Ascending aorta (tissue), 2 donors: ENCODE measurements around the gene S100A9. TPM values are rescaled to one million over a fixed set of nuclear protein-coding genes. Genes with fewer than 3 reads are reported as not detected.

Experiments
- DNase-seq, 2 donors: peaks; one replicate each; pipeline ENCODE4 v3.0.0-alpha.2; 2019; ENCODE audit warnings: low spot score in 2 of 2
- H3K27ac ChIP-seq, 2 donors: fragments of 200-600 bp; sonication (generic); one replicate each; pipeline ENCODE4 v1.5.1; 2016 to 2017; ENCODE audit warnings: mild to moderate bottlenecking in 1 of 2
- H3K27me3 ChIP-seq: fragments of 200-600 bp; sonication (generic); one replicate; pipeline ENCODE4 v1.5.1; 2017
- H3K36me3 ChIP-seq, 2 donors: fragments of 200-600 bp; sonication (generic); one replicate each; pipeline ENCODE4 v1.5.1; 2016
- H3K4me1 ChIP-seq, 2 donors: fragments of 200-600 bp; sonication (generic); one replicate each; pipeline ENCODE4 v1.5.1; 2016 to 2017; ENCODE audit warnings: mild to moderate bottlenecking in 1 of 2
- H3K4me3 ChIP-seq, 2 donors: fragments of 200-600 bp; sonication (generic); one replicate each; pipeline ENCODE4 v1.5.1; 2016 to 2017; ENCODE audit warnings: mild to moderate bottlenecking in 1 of 2
- H3K9me3 ChIP-seq, 2 donors: fragments of 200-600 bp; sonication (generic); one replicate each; pipeline ENCODE4 v1.5.1; 2016
- CTCF ChIP-seq, 3 experiments: fragments of 200-600 bp in 2 of 3; fragments of 450-650 bp in 1 of 3; sonication (generic) in 2 of 3; IDR thresholded peaks; one replicate each; pipeline ENCODE4 v1.5.1; 2016 to 2019; ENCODE audit warnings: antibody characterized with exemption in 3 of 3, mild to moderate bottlenecking in 1 of 3, moderate library complexity in 1 of 3
- intact Hi-C: fragments of 100-400 bp; cut with DNase I; formaldehyde crosslinking; loops from one replicate; pipeline ENCODE4 v1.15.1; 2023
- total RNA-seq: library from RNA; depleted of rRNA; stranded (reverse); fragments of >200 nt; gene quantifications from one replicate; pipeline ENCODE4 v1.1.0, GENCODE V29; 2016

The S100A9 gene
- total RNA-seq, 1 donor from 2014 or later: 764 TPM

DNA sequence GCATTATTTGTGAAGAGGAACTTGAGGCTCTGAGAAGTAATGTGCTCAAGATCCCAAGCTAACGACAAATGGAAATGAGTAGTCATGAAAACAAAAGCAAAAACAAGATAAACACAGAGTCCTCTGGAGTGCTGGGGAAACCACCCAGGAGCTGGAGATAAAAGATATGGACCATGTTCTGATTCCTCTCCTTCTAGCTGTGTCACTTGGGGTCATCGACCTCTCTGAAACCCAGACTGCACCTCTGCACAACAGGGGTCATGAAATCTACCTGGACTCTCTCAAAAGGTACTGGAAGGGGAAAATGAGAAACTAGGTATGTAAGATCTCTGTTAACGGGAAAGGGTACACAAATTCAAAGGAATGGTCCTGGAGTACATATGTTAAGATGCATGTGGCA lies 15.5 kb upstream of the S100A9 start:
- H3K27me3 ChIP-seq: no peaks in the 10 kb centered on the region
- no peaks in the 10 kb centered on the region for H3K9me3 ChIP-seq
- H3K36me3 ChIP-seq: no peaks in the 10 kb centered on the region
- intact Hi-C loops: no loop called here
- DNase-seq: no peak
- no peak for TF ChIP-seq CTCF (IDR thresholded peaks at IDR 0.05)
- no peak overlapping the region for H3K4me3 ChIP-seq
- H3K27ac ChIP-seq: no peak overlapping the region
- H3K4me1 ChIP-seq: no peaks in the 10 kb centered on the region

DNA sequence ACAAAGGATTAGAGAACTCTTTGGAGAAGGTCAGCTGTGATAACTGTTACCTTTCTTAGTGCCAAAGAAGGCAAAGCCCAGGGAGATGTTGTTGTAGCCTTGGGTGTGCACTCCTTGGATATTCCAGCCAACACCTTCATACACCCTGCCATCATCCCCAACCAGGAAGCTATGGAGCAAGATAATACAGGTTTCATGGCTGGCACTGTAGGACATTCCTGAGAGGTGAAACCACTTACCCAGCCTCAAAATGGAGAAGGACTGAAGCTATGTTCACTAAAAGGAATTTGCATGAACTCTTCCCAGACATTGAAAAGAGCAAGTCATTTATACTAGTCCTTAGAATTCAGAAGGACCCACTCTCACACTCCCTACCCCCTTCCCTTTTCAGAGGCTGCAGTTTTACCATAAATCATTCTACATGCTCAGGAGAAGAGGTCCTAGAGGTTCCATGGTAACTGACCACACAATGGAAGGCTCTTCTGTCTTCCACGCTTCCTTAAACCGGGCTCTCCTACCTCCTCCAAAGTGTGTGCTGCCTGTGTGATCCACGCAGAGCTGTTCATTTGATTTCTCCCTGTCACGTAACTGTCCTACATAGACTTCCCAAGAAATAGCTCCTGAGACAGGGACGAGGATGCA lies 14.5 kb upstream of the S100A9 start:
- H3K36me3 ChIP-seq: no peaks in the 10 kb centered on the region
- DNase-seq: no peak
- no peaks in the 10 kb centered on the region for H3K9me3 ChIP-seq
- no peak overlapping the region for H3K4me3 ChIP-seq
- TF ChIP-seq CTCF (IDR thresholded peaks at IDR 0.05): no peak
- intact Hi-C loops: no loop called here
- no peak overlapping the region for H3K27ac ChIP-seq
- no peaks in the 10 kb centered on the region for H3K4me1 ChIP-seq
- H3K27me3 ChIP-seq: no peaks in the 10 kb centered on the region

DNA sequence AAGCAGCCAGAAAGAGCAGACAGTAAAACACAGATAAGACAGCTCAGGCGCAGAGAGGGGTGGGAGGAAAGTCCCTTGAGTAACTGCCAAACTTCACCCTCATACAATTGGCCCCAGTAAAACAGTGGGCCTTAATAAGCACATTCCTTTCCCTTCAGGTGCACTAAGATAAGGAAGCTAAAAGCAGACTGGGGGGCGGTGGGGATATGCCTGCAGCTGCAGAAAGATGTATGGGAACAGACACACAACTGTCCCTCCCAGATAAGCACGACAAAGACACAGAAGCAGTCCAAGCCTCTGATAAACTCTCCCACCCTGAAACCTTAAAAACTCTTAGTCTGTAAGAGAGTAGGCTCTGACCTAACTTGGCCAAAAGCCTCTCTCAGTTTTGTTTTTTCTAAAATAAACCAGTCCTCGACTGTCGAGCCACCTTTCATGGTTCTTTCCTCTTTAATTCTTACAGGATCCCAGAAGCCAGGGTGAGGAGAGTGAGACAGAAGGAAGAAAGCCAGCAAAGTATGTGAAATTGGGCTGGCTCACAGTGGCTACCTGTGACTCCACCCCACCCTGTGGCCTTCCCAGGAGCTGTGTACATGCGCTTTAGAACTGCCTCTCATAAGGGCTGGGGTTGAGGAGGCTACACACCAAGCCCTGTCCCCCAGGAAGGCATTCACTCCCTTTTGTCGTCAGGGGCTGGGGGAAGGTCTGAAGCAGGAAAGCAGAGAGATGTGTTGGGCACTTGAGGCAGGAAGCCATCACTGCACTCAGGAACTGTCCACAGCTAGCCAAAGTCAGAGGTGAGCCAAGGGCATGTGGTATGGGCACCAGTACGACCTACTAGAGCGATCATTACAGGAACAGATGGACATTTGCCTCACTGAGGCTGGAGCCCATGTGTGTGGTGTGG lies 13.6 kb upstream of the S100A9 start:
- H3K9me3 ChIP-seq: no peaks in the 10 kb centered on the region
- H3K27me3 ChIP-seq: no peaks in the 10 kb centered on the region
- H3K36me3 ChIP-seq: no peaks in the 10 kb centered on the region
- H3K4me1 ChIP-seq: no peaks in the 10 kb centered on the region
- intact Hi-C loops: no loop called here
- DNase-seq: no peak
- no peak overlapping the region for H3K27ac ChIP-seq
- no peak overlapping the region for H3K4me3 ChIP-seq
- no peak for TF ChIP-seq CTCF (IDR thresholded peaks at IDR 0.05)

DNA sequence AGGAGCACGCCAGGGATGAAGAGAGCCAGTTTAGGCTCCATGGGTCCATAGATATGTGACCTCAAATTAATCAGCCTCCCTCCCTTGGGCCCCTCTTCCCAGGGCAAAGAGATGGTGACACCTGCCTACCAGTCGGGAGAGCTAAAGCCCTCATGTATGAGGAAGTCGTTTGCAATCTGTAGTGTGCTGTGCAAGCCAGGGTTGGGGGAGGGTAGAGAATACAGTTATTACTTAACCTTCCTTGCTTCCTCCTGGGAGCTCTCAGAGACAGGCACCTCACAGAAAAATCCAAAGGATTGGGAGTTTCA lies 13.0 kb upstream of the S100A9 start:
- Histone ChIP-seq H3K27ac (no peak overlapping the region), H3K27me3 (no peaks in the 10 kb centered on the region), H3K36me3 (no peaks in the 10 kb centered on the region), H3K4me3 (no peak overlapping the region), H3K9me3 (no peaks in the 10 kb centered on the region), H3K4me1 (no peaks in the 10 kb centered on the region)
- intact Hi-C loops: no loop called here
- TF ChIP-seq CTCF (IDR thresholded peaks at IDR 0.05): no peak
- DNase-seq: no peak

DNA sequence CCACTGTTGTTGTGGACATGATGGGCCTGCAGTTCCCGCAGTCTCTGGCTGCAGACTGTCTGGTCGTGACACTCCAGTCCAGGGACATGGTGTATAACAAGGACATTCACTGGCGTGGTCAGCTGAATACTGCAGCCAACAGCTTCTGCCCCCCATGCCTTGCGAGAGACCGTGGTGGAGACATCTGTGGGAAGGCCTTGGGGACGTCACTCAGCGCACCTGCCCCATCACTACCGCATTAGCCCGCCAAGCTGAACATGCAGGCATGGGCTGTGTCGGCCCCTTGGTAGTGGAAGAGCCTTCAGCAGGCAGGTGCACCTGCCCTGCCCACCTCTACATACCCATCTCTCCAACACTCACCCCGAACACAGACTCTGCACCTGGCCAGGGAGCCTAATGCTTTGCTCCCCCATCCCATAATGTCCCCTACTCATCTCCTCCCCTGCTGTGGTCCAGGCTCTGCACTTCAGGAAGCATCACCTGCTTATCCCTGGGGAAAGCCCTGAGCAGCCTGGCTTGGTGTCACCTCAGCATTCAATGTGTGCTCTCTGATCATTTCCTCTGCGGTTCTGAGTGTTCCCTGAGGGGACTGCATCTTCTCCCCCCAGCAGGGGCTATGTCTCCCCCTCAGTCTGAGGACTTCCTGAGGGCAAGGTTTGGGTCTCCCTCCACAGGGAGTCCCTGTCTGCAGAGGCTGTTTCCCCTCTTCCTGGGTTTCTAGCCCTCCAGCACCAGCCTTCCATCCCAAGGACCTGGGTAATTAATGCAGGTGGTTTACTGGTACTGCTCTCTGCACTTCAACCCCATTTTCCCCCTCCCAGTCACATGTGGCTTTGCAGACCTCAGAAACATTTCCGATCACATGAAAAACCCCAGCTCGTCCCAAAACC lies 12.2 kb upstream of the S100A9 start:
- H3K36me3 ChIP-seq: no peaks in the 10 kb centered on the region
- no peaks in the 10 kb centered on the region for H3K4me1 ChIP-seq
- no peaks in the 10 kb centered on the region for H3K27me3 ChIP-seq
- no peaks in the 10 kb centered on the region for H3K9me3 ChIP-seq
- no peak for TF ChIP-seq CTCF (IDR thresholded peaks at IDR 0.05)
- no peak overlapping the region for H3K4me3 ChIP-seq
- intact Hi-C loops: no loop called here
- H3K27ac ChIP-seq: no peak overlapping the region
- DNase-seq: no peak
